Stimulated activated CD4-positive, alpha-beta T cell treated with anti-CD3 and anti-CD28 coated beads, Interleukin-4, amount 100 ng/mL, for 24 hours (primary cell): Measurements from ENCODE around the gene CACNA1F.
A peak's percentile ranks its signal among the peaks of the same experiment; 100 is the strongest.
"Not testable (repeated sequence)": the region's sequence is repeated elsewhere in the genome, so short reads cannot be mapped to it uniquely, and the experiment has no call there.

ENCODE experiments used
- DNase-seq: peaks from one replicate; pipeline ENCODE4 v3.0.0-alpha.2; 2020

Gene CACNA1F

DNA sequence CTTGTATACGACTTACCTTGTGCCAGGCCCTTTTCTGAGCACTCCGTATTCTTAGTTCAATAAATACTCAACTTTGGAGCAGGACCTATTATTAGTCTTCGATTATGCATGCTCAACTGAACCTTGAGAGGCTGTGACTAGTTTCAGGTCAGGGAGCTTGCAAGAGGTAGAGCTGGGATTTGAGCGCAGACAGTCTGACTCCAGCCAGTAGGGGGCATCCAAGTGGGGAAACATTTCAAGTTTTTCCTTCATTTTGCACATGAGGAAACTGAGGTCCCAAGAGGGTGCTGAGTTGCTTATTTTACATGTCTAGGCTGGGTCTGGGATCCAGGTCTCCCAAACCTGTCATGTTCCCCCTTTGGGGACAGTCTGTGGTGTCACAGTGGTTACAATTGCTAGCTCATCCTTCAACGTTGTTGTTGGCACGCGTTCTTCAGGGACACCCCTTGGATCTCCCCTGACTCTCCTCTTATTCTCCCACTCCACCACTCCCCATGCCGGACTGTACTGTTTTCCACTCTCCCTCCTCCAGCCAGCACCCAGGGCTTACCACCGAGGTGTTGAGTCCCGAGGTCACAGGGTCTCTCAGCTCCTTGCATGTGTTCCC lies 40.3 kb downstream of the CACNA1F start:
- peak; percentile 44 for DNase-seq

DNA sequence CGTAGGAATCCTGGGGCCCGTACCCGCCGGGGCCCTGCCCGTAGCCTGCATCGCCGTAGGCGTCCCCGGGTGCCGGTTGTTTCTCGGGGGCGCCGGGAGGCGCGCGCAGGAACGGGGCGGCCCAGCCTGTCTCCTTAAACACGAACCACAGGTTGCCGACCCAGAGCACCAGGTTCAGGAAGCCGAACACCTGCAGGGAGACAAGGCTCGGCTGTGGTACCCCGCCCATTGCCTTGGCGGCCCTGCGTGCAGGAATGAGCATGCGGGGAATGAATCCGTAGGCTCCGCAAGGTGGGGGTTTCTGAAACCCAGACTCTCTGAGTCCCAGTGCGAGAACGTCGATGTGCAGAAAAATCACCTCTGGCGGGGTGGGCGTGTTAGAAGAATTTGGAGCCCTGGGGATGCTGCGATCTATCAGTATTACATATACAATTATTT lies 41.5 kb downstream of the CACNA1F start:
- peak; percentile 40 for DNase-seq

DNA sequence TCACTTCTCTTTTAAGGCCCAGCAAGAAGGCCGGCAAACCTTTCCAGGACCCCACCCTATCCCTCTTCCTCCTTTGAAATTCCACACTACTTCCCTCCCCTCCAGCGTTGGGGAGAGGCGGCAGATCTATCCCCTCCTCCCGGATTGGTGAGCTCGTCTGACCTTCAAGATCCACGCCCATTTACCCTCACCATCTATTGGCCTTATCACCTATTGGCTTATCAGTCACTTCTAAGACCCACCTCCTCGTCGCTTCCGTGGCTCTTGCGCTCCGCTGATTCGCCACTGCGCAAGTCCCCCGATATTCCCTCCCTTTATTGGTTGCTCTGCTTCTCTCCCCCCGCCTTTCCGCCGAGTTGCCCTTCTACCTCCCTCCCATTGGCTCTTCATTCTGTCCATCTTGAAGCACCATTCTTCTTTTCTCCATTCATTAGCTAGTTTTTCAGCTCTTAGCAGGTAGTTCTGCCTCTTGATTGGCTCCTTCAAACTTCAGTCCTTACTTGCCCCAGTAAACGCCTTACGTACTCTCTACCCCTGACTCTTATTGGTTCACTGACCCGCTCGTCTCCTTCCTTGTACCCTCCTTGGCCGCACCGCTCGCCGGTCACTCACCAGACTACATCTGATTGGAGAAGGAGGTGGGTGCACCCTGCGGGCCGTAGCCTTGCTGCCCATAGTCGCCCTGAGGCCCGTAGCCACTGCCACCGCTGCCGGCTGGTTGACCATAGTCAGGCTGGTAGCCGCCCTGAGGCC lies 42.1 kb downstream of the CACNA1F start:
- peak; percentile 87 for DNase-seq

DNA sequence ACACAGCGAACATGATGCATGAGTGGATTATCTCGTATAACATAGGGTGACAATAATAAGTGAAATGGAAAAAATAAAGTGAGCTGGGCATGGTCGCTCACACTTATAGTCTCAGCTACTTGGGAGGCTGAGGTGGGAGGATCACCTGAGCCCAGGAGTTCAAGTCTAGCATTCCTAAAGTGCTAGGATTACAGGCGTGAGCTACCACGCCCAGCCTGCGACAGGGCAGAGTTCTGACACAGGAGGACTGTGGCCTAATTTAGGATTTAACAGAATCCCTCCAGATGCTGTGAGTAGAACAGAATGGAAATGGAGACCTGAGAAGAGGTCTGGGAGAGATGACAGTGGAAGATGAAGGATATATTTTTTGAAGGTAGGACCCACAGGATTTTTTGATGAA lies 43.5 kb downstream of the CACNA1F start:
- DNase-seq = no peak

DNA sequence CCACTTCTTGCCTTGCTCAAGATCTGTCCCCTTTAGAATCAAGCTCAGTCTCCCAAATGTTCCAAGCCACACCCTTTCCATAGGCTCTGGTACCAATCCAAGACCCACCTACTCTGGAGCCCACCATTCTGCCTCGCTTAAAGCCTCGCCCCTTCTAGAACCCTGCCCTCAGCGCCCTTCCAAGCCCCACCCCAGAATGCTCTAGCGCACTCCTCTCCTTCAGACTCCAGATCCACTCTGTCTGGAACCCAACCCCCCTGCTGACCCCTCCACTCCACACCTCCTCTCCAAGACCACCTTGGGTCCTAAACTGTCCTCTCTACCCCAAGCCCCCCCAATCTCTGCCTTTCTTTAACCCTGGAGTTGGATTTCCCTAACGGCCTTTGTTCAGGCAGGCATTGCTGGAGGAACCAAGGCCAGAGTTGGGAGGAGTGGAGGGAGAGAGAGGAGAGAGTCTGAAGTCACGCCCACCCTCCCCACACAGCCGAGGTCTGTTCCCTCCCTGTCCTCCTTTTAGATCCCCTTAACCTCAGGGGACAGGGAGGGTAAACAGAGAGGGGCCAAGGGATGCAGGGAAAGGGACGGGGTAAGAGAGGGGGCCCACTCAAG lies 44.6 kb downstream of the CACNA1F start:
- no peak for DNase-seq

DNA sequence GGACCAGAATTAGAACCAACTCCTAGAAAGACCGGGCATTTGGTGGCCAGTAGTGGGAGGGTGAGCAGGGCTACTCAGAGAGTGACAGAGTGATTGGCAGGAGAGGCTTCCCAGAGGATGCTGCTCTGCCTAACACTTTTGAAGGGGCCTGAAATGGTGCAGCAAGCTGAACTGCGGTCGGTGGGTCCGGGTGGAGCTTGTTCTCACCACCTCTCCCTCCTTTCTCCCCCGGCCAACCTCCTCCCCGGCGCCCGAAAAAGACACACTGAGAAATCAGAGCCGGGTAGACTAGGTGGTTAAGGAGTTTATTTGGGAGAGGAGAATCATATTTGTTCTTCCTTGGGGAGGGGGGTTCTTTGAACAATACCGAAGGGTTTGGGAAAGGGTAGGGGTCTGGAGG lies 45.6 kb downstream of the CACNA1F start:
- no peak for DNase-seq

DNA sequence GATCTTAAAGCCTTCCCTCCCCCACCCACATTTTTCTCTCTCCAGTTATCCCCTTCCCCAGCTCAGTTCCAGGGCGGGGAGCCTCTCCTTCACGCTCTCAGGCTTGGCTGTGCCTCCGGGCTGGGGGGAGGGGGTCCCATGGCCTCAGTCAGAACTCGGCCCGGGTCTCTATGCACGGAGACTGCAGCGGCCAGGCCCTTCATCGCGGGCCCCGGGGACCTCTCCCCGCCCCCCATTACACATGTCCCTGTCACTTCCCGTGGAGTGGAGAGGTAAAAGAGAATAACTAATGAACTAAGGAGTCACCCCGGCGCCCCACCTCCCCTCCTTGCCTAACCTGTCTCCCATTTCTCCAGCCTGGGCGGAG lies 46.1 kb downstream of the CACNA1F start:
- no peak for DNase-seq

DNA sequence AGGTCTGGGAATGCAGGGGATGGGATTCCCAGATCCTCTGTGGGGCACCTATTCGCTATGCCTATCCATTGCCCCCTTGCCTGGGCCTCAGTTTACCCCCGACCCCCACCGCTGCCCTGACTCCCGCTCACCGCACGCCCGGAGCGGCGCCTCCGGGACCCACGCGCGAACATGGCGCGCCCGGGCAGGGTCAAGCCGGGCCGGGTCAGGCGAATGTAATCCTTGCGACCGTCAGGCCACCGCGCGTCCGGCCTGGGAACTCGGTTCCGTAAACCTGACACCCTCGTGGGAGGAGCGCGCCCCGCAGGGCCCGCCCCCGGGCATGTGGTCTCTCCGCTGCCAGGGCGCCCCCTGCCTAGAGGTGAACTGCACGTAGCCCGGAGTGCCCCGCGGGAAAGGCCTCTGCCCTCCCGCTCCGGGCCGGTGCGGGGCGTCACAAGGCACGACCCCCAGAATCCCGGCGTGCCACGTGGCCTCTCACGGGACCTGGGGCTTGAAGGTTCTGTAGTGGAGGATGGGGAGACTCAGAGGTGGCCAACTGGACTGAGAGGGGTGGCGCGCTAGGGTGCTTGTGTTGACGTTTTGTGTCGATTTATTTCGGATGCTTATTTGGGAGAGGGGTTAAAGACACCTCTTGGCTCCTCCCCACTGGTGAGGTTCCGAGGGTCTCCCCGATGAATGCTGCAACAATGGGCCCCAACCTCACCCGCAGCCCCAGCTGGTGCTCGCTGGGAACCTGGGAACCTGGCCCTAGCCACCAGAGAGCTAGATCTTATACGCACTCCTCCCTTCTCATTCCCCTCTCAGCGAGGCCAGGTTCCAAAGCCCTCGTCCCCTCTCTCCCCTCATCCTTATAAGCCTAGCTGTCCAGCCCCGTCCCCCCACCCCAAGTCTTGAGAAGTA lies 46.8 kb downstream of the CACNA1F start, which contains the start of gene PRICKLE3:
PRICKLE3 (minus strand) TSS at position 249 of the 903 bp plus-strand sequence; CDS start at position 173, 76 bp downstream.
- DNase-seq = peak; percentile 70

DNA sequence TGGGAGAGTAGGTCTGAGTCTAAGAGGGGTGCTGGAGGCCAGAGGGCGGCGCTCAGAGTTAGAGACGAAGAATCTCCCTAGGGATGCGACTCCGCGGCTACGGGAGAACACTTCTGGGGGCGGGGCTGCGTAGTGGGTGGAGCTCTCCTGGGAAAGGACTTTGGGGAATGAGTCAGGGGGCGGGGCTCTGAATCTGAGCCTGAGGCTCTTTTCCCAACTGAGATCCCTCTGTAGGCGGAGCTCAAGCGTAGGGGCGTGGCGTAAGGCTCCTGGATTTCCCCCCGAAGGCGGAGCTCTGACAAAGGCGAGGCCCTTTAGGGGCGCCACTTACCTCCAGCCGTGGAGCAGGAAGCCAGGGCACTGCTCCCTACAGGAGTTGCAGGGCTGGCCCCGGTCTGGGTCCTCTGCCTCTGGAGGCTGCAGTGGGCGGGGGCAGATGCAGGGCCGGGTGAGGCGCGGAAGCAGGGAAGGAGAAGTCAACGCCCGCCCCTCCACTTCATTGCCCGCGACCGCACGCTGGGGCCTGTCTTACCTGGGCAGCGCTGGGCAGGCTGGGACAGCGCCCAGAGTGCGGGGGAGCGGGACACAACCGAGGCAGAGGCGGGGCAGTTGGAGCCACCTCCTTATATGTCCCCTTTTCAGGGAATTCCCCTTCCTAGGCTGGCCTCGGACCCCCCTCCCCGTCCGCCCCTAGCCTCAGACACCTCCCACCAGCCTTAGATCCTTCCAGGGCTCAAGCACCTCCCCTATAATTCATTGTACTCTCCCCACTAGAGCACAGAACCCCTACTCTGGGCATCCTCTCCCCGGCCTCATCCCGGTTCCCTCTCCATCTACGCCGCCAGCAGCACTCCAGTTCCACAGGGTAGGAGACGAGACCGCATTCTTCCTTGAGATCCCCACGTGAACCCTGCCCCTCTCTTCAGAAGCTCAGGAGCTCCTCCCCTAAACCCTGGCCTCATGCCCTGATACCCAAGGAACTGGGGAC lies 48.6 kb downstream of the CACNA1F start:
- peak; percentile 24 for DNase-seq

DNA sequence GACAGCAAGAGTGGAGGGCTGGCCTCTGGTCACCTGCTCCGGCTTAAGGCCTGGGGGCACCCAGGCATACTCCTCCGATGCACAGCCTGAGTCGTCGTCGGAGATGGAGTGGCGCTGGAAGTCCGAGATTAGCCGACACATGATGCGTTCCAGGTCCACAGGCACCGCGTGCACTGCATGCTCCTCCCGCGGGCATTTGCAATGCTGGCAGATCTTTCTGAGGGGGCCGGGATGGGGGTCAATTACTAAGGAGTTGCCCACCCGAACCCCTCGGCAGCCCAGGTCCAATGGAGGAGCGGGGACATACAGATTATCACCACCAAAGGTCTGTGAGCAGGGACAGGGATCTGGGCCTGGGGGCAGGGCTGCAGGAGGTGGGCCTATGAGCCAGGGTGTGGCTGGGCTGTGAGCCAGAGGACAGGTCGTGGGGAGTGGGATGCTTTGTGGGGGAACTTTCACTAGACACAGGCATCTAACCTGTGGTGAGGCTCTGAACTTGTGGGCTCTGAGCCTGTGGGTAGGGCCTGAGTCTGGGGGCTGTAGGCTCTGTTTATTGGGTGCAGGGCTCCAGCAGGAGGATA lies 49.3 kb downstream of the CACNA1F start:
- no peak for DNase-seq

DNA sequence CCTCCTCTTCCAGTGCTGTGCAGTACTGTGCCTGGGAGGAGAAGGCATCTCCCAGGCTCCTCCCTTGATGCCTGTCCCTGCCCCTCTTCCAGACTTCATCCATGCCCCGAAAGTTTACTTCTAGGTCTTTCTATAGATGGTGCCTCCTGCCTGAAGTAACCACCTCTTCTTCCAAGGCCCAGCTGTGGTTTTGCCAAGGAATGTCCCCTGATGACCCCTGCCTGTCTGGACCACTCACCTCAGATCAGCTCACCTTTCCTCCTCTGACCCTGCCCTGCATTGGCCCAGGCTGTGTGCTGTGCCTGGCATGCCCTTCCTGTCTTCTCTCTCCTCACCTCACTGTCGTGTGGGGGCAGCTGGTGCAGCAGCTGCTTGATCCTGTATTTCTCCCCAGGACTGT lies 53.8 kb downstream of the CACNA1F start:
- DNase-seq = no peak

DNA sequence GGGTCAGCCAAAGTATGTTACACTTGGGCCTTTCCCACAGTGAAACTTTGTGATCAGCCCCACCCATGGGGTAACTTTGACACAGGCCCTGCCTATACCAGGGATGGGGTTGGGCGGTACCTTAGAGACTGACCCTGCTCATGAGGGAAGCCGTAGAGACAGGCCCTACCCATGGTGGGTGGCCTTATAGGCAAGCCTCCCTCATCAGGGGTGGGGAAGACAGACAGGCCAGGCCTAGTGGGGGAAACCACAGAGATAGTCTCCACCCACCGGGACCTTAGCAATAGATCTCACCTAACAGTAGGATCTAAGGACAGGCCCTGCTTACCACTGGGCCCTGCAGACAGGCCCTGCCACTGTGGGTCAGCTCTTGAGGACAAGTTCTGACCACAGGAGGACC lies 54.6 kb downstream of the CACNA1F start:
- DNase-seq = no peak

DNA sequence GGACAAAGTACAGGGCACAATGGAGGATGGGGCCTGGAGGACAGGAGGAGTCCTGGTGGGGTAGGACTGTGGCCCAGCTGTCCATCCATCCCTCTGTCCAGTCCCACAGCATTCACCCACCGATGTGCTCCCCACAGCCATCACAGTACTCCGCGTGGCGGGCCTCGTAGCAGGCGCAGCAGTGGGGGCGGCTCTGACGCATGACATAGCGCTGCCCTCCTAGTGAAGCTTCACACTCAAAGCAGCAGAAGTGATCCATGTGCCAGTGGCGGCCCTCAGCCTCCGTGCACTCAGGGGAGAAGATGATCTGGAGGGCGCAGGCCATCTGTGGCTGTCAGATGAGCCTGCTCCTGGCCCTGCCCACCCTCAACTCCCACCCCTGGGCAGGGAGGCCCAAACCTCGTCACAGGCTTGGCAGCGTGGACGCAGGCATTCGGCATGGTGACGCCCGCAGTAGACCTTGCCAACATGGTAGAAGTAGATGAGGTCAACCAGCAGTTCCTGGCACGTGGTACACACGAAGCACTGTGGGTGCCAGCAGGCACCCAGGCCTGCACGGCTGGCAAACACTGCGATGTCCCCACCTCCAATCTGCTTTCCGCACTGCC lies 55.2 kb downstream of the CACNA1F start:
- no peak for DNase-seq

DNA sequence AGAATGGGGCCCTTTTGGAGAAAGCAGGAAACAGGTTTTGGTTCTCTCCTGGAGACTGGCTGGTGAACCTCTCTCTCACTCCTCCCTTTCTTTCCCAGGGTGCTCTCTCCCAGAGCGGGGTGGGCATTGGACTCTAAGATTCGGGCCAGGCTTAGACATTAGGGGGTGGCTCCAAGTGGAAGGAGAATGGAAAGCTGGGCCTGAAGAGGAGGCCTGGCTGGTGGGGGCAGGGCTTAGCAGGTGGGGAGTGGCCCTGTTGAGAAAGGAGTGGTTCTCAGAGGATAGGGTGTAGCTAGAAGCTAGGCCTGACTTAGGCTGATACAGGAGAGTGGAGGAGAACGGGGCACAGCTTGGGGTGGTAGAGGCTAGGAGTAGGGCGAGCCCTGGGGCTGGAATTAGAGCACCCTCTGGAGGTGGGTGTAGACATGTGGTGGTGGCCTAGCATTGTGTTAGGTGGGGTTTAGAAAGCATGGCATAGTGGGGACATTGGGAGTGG lies 55.8 kb downstream of the CACNA1F start:
- no peak for DNase-seq

DNA sequence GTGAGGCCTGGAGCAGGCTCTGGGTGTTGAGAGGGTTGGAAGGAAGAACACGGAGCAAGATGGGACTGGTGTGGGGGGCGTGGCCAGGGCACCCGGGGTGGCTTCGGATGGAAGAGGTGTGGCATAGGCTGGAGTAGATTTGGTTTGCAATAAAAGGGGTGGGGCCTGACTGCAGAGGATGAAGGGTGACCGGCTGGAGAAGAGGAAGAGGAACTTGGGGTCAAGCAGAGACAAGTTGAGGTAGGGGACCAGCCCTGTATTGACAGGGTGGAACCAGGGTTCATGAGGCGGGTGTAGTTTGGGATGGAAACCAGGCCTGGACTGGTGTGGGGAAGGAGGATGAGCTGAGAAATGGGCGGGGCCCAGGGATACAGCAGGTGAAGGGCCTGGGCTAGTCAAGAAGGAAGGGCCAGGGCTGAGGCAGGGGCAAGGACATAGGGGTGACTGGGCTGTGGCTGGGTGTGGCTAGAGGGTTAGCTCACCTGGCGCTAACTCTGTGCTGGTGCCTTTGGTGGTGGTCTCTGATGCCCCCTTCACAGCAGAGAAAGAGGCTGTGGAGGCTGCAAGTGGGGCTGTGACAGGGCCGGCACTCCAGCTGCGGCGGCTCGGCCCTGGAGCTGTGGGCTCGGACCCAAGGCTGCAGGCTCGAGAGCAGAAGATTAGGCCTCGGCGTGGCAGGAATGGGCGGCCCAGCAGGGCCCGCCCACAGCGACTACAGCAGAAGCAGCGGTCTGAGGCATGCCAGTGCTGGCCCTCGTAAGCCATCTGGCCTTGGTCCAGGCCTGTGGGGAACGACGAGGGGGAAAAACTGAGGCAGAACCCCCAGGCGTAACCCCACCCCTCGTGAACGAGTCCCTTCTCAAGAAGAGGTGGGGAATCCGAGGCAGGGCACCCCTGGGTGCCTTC lies 56.5 kb downstream of the CACNA1F start:
- DNase-seq = no peak

DNA sequence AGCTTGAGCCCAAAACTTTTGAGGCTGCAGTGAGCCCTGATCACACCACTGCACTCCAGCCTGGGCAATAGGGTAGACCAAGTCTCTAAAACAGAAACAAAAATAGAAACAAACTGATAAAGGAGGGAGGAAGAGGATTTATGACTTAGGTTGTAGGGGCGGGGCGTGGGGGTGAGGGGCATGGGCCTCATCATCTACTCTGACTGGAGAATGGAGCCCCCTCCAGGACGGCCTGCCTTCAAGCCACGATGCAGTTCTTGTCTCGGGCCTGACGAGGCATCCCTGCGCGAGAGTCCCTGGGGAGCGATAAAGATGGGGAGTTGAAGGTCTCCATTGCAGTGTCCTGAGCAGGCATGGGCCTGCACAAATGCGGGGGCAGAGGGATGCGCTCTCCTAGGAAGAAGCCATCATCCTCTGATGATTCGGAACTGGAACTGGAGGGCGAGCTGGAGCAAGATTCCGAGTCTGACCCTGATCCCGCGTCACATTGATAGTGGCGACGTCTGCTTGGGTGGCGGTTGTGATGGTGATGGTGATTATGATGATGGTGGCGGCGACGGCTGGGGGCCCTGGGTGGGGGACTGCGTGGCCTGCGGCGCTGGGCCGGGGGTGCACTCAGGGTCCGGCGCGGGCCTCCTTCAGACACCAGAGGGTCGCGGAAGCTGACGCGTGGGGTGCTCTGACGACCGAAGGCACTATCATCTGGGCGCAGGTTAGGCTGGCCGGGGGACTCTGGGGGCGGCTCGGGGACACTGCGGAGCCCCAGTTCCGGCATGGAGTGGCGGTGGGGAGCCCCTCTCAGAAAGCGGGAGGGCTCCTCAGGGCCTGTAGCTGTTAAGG lies 57.5 kb downstream of the CACNA1F start:
- no peak for DNase-seq

DNA sequence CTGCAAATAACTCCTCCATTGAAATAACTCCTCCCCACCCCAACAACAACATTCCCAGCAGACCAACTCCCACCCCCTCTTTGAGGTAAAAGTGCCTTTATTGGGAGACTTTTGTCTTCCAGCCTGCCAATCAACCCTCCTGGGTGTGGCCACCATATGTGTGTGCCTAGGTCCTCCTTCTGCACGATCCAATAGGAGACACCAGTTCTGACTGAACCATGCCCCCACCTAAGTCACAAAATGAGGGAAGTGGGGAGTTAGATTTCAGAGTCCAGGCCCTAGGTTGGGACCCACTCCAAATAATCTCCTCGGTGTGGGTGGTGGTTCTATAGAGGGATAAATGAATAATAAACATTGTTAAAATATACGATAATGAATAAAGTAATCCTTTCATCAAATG lies 58.4 kb downstream of the CACNA1F start:
- DNase-seq = no peak

DNA sequence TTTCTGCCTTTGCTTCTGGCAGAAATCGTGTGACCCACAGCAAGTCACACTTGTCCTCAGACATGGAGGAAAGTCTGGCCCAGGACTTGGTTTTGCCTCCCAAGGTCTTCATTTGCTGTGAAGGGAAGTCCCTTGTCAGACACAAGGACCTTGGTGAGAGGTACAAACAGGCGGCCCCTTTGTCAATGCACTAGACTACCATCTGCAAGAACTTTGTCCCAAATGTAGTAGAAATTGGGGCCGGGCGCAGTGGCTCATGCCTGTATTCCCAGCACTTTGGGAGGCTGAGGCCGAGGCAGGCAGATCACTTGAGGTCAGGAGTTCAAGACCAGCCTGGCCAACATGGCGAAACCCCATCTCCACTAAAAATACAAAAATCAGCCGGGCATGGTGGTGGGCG lies 59.6 kb downstream of the CACNA1F start:
- DNase-seq = not testable (repeated sequence)

DNA sequence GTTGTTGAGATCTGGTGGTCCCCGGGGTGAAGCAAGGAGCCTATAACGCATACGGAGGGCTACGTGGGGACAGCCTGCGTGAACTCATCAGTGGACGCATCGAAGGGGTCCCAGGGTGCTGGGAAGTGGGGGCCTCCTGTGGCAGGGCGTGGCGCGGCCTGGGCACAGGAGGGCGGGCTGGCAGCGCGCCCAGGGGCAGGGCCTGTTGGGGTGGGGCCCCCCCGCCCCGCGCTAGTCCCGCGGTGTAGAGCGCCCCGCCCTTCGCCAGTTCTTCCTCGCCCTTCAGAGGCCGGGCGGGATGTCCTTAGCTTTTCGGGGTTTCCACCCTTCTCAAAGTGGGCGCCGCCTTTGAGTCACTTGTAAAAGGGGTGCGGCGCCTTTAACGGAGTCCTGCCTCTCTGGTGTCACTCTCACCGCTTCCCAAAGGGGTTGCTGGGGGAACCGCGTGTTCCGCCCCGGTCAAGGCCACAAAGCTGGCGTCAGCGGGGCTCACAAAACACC lies 60.8 kb downstream of the CACNA1F start:
- peak; percentile 73 for DNase-seq
